ENCODE results near the gene NPLOC4. TPM values are rescaled to one million over a fixed set of nuclear protein-coding genes. Genes with fewer than 3 reads are reported as not detected.

Gene NPLOC4
- total and polyA plus RNA-seq, 9 of the 15 experiments (the other 6 are each of a cell fraction or from before 2014, with no cell fraction given), result 1.5 to 116 (median 64.5) TPM

DNA sequence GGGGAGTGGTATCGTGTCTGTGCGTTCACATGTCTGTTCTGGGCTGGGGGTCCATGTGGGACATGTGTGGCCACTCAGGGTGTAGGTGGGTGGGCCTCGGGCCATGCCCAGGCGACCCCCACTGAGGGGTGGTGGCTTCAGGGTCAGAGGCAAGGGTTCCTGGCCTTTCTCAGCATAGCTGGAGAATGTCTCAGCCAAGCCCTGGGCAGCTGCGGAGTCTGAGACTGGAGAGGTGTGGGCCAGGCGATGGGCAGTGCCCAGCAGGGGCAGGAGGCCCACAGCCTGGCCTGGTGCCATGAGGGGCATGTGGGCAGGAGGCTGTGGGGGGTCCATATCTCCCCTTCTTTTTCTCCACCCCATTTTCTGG, 107.5 kb downstream of the NPLOC4 start (continued):
- TF ChIP-seq, protein P1, sequence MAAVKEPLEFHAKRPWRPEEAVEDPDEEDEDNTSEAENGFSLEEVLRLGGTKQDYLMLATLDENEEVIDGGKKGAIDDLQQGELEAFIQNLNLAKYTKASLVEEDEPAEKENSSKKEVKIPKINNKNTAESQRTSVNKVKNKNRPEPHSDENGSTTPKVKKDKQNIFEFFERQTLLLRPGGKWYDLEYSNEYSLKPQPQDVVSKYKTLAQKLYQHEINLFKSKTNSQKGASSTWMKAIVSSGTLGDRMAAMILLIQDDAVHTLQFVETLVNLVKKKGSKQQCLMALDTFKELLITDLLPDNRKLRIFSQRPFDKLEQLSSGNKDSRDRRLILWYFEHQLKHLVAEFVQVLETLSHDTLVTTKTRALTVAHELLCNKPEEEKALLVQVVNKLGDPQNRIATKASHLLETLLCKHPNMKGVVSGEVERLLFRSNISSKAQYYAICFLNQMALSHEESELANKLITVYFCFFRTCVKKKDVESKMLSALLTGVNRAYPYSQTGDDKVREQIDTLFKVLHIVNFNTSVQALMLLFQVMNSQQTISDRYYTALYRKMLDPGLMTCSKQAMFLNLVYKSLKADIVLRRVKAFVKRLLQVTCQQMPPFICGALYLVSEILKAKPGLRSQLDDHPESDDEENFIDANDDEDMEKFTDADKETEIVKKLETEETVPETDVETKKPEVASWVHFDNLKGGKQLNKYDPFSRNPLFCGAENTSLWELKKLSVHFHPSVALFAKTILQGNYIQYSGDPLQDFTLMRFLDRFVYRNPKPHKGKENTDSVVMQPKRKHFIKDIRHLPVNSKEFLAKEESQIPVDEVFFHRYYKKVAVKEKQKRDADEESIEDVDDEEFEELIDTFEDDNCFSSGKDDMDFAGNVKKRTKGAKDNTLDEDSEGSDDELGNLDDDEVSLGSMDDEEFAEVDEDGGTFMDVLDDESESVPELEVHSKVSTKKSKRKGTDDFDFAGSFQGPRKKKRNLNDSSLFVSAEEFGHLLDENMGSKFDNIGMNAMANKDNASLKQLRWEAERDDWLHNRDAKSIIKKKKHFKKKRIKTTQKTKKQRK (IDR thresholded peaks at IDR 0.05; ENCODE audit: borderline replicate concordance, low read depth, low read length), result no peak
- TF ChIP-seq DNMT1 (IDR thresholded peaks at IDR 0.05) (no peak), ZNF197 (CRISPR knock-in tag; IDR thresholded peaks at IDR 0.05; ENCODE audit: low read depth) (no peak), IFI16 (CRISPR knock-in tag; IDR thresholded peaks at IDR 0.05) (no peak), CBFB (CRISPR knock-in tag; IDR thresholded peaks at IDR 0.05) (no peak), MXI1 (IDR thresholded peaks at IDR 0.05; ENCODE audit: low read depth, low read length) (no peak), KHSRP (IDR thresholded peaks at IDR 0.05) (no peak)

Measured in K562 (cell line).